Vagina (tissue), 2 donors: ENCODE results near the gene CYCS. TPM values are rescaled to one million over a fixed set of nuclear protein-coding genes. Genes with fewer than 3 reads are reported as not detected.
"Not testable (repeated sequence)": the region's sequence is repeated elsewhere in the genome, so short reads cannot be mapped to it uniquely, and the experiment has no call there.

Experiments used
- DNase-seq, 2 donors: peaks; one replicate each; pipeline ENCODE4 v3.0.0-alpha.2; 2017; ENCODE audit errors: extremely low spot score in 2 of 2
- H3K27ac ChIP-seq: fragments of 200-600 bp; sonication (generic); one replicate; pipeline ENCODE4 v1.5.1; 2019
- H3K27me3 ChIP-seq: fragments of 200-600 bp; sonication (generic); one replicate; pipeline ENCODE4 v1.5.1; 2019
- H3K36me3 ChIP-seq, 2 donors: fragments of 200-600 bp; sonication (generic); one replicate each; pipeline ENCODE4 v1.5.1; 2017 to 2019
- H3K4me1 ChIP-seq: fragments of 200-600 bp; sonication (generic); one replicate; pipeline ENCODE4 v1.5.1; 2019
- H3K4me3 ChIP-seq, 2 donors: fragments of 200-600 bp; sonication (generic); 1 replicate in 1 of 2; 2 replicates in 1 of 2; pipeline ENCODE4 v1.5.1; 2016 to 2019
- H3K9me3 ChIP-seq: fragments of 200-600 bp; sonication (generic); one replicate; pipeline ENCODE4 v1.5.1; 2019
- POLR2A ChIP-seq, 2 donors: fragments of 450-650 bp; IDR thresholded peaks; one replicate each; pipeline ENCODE4 v1.6.1; 2017; ENCODE audit warnings: antibody characterized with exemption in 2 of 2, mild to moderate bottlenecking in 2 of 2, moderate library complexity in 2 of 2
- POLR2AphosphoS5 ChIP-seq, 2 donors: sonication (generic); formaldehyde crosslinking; IDR thresholded peaks; one replicate each; pipeline ENCODE4 v1.9.0; 2017; ENCODE audit warnings: antibody characterized with exemption in 2 of 2, mild to moderate bottlenecking in 2 of 2, low read depth in 1 of 2; ENCODE audit not compliant: insufficient read depth in 1 of 2
- intact Hi-C: fragments of 100-400 bp; cut with DNase I; formaldehyde crosslinking; loops from one replicate; pipeline ENCODE4 v1.15.1; 2023
- total RNA-seq: library from RNA; depleted of rRNA; stranded (reverse); fragments of >200 nt; gene quantifications from one replicate; pipeline ENCODE4 v1.2.3, GENCODE V29; 2016
- TF ChIP-seq, protein P1 (sequence below), 3 experiments: fragments of 450-650 bp in 2 of 3; fragments of 200-600 bp in 1 of 3; sonication (generic) in 1 of 3; IDR thresholded peaks; one replicate each; pipeline ENCODE4 v1.5.1; 2017 to 2019; ENCODE audit warnings: antibody characterized with exemption in 3 of 3, mild to moderate bottlenecking in 2 of 3, moderate library complexity in 2 of 3

CYCS gene
- total RNA-seq, 1 donor from 2014 or later: 21.6 TPM

- TF ChIP-seq, protein P1, sequence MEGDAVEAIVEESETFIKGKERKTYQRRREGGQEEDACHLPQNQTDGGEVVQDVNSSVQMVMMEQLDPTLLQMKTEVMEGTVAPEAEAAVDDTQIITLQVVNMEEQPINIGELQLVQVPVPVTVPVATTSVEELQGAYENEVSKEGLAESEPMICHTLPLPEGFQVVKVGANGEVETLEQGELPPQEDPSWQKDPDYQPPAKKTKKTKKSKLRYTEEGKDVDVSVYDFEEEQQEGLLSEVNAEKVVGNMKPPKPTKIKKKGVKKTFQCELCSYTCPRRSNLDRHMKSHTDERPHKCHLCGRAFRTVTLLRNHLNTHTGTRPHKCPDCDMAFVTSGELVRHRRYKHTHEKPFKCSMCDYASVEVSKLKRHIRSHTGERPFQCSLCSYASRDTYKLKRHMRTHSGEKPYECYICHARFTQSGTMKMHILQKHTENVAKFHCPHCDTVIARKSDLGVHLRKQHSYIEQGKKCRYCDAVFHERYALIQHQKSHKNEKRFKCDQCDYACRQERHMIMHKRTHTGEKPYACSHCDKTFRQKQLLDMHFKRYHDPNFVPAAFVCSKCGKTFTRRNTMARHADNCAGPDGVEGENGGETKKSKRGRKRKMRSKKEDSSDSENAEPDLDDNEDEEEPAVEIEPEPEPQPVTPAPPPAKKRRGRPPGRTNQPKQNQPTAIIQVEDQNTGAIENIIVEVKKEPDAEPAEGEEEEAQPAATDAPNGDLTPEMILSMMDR (IDR thresholded peaks at IDR 0.05): no peak
These were observed 43.1 kb upstream of the CYCS start for GRCh38 chr7:25168145-25168544.

DNA sequence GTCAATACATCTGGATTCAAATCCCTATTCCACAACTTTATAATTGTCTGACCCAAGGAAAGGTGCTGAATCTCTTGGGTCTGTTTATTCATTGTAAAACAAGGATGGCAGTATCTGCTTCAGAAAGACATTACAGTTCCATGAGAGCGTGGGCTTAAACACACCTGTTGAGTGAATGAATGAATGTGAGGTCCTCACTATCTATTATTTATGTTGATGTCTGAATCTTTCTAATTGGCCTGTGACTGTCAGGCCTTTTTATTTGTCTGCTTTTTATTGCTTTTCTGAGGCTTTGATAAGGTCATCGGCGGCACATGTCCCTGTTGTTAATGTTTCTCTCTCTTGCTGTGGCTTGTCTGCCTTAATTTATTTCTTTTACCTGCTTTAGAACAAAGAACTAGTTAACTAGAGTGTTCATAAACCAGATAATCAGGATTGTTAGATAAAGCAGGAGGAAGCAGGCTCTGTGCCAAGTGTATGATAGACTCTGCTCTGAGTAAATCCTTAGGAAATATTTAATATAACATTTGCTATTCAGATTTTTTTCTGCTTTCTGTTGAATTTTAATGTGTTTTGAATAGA is 42.3 kb upstream of the CYCS start:
- intact Hi-C loops: no loop called here
- H3K4me1 ChIP-seq: no peaks in the 10 kb centered on the region

More at GRCh38 chr7:25168145-25168544, 43.1 kb upstream of the CYCS start:
- H3K9me3 ChIP-seq: no peaks in the 10 kb centered on the region
- H3K4me3 ChIP-seq: no peak overlapping the region
- H3K4me1 ChIP-seq: no peaks in the 10 kb centered on the region
- intact Hi-C loops: no loop called here
- no peaks in the 10 kb centered on the region for H3K36me3 ChIP-seq
- no peak for DNase-seq
- no peak overlapping the region for H3K27ac ChIP-seq
- no peaks in the 10 kb centered on the region for H3K27me3 ChIP-seq

DNA sequence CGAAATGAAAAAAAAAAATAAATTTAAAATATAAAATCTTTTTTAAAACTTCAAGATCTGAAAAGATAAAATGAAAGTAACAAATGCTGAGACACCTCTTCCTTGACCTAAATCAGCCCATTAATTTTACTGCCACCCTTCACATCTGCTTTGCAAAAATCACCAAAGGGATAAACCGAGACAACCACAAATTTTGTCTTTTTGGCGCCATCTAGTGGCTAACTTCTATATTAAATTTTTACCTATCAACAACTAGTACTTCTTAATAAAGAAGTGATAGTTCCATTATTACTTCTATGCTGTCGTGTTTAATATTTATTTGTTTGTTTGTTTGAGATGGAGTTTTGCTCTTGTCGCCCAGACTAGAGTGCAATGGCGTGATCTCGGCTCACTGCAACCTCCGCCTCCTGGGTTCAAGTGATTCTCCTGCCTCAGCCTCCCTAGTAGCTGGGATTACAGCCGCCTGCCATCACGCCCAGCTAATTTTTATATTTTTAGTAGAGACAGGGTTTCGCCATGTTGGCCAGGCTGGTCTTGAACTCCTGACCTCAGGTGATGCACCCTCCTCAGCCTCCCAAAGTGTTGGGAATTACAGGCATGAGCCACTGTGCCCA is 35.0 kb upstream of the CYCS start:
- H3K4me3 ChIP-seq, H3K27me3 ChIP-seq, H3K4me1 ChIP-seq, intact Hi-C loops, H3K27ac ChIP-seq, H3K9me3 ChIP-seq, H3K36me3 ChIP-seq, DNase-seq: not testable (repeated sequence)
- TF ChIP-seq, protein P1 (IDR thresholded peaks at IDR 0.05): peak in 1 of 3 experiments; percentile 22

More for the DNA sequence above, 42.3 kb upstream of the CYCS start:
- no peak for TF ChIP-seq POLR2A (IDR thresholded peaks at IDR 0.05)
- TF ChIP-seq, protein P1 (IDR thresholded peaks at IDR 0.05): no peak
- TF ChIP-seq POLR2AphosphoS5 (IDR thresholded peaks at IDR 0.05; ENCODE audit: insufficient read depth in 1 of 2, low read depth in 1 of 2): no peak
- H3K27ac ChIP-seq: no peak overlapping the region
- H3K27me3 ChIP-seq: no peaks in the 10 kb centered on the region
- no peak overlapping the region for H3K4me3 ChIP-seq
- no peaks in the 10 kb centered on the region for H3K36me3 ChIP-seq
- H3K9me3 ChIP-seq: no peaks in the 10 kb centered on the region
- no peak for DNase-seq

- no peaks in the 10 kb centered on the region for H3K4me1 ChIP-seq
- DNase-seq: no peak
- no peaks in the 10 kb centered on the region for H3K36me3 ChIP-seq
- no peaks in the 10 kb centered on the region for H3K9me3 ChIP-seq
- intact Hi-C loops: no loop called here
- H3K4me3 ChIP-seq: no peak overlapping the region
- no peak overlapping the region for H3K27ac ChIP-seq
- TF ChIP-seq, protein P1 (IDR thresholded peaks at IDR 0.05): no peak
- no peak for TF ChIP-seq POLR2A (IDR thresholded peaks at IDR 0.05)
- TF ChIP-seq POLR2AphosphoS5 (IDR thresholded peaks at IDR 0.05; ENCODE audit: insufficient read depth in 1 of 2, low read depth in 1 of 2): no peak
- no peaks in the 10 kb centered on the region for H3K27me3 ChIP-seq
These were observed 33.9 kb upstream of the CYCS start for GRCh38 chr7:25158966-25159365.

DNA sequence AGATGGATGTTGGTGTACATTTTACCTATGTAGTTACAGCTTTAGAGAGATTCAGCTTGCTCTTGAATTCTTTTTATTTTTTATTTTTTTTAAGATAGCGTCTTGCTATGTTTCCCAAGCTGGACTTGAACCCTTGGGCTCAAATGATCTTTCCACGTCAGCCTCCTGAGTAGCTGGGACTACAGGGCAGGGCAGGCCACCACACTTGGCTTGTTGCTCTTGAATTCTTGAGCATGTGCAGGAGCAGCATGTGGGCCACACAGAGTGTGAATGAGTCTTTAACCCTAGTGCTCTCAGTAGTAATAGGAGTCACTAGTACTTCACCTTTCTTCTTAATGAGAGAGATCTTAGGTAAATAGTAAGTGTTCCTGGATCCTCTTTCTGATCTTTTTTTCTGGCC is 26.7 kb upstream of the CYCS start:
- no peak overlapping the region for H3K4me3 ChIP-seq
- H3K36me3 ChIP-seq: peaks cover 0 to 4% of the 10 kb centered on the region in 2 donors
- no peaks in the 10 kb centered on the region for H3K9me3 ChIP-seq
- H3K27ac ChIP-seq: no peak overlapping the region
- H3K27me3 ChIP-seq: no peaks in the 10 kb centered on the region
- intact Hi-C loops: no loop called here
- TF ChIP-seq POLR2A (IDR thresholded peaks at IDR 0.05) (no peak), POLR2AphosphoS5 (IDR thresholded peaks at IDR 0.05; ENCODE audit: insufficient read depth in 1 of 2, low read depth in 1 of 2) (no peak)
- TF ChIP-seq, protein P1 (IDR thresholded peaks at IDR 0.05): no peak
- no peak for DNase-seq
- no peaks in the 10 kb centered on the region for H3K4me1 ChIP-seq
